ENCODE data around the gene NT5C.

DNA sequence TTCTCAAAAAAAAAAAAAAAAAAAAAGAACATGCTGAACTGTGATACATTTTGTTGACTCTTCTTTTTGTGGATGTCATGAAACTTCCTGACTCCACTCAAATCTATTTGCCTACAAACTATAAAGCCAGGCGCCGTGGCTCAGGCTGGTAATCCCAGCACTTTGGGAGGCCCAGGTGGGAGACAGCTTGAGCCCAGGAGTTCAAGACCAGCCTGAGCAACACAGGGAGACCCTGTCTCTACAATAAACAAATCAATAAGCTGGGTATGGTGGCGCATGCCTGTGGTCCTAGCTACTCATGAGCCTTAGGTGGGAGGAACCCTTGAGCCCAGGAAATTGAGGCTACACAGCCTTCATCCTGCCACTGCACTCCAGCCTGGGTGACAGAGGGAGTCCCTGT is 1.5 kb upstream of the NT5C start:
- TF ChIP-seq, protein P1, sequence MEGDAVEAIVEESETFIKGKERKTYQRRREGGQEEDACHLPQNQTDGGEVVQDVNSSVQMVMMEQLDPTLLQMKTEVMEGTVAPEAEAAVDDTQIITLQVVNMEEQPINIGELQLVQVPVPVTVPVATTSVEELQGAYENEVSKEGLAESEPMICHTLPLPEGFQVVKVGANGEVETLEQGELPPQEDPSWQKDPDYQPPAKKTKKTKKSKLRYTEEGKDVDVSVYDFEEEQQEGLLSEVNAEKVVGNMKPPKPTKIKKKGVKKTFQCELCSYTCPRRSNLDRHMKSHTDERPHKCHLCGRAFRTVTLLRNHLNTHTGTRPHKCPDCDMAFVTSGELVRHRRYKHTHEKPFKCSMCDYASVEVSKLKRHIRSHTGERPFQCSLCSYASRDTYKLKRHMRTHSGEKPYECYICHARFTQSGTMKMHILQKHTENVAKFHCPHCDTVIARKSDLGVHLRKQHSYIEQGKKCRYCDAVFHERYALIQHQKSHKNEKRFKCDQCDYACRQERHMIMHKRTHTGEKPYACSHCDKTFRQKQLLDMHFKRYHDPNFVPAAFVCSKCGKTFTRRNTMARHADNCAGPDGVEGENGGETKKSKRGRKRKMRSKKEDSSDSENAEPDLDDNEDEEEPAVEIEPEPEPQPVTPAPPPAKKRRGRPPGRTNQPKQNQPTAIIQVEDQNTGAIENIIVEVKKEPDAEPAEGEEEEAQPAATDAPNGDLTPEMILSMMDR (IDR thresholded peaks at IDR 0.05) = no peak
- no peak for TF ChIP-seq POLR2A (IDR thresholded peaks at IDR 0.05)

Data from Peyer's patch (tissue), 4 donors.